Measurements from ENCODE around the gene STXBP2. TPM values are rescaled to one million over a fixed set of nuclear protein-coding genes. Genes with fewer than 3 reads are reported as not detected.
A peak's percentile ranks its signal among the peaks of the same experiment; 100 is the strongest.

STXBP2 gene
- total and polyA plus RNA-seq, 9 of the 15 experiments (the other 6 are each of a cell fraction or from before 2014, with no cell fraction given) = 2.5 to 163 (median 71.3) TPM

- no peak for TF ChIP-seq CUX1 (CRISPR knock-in tag; IDR thresholded peaks at IDR 0.05)
- no peak for TF ChIP-seq COPS2 (conservative IDR thresholded peaks at IDR 0.05)
- TF ChIP-seq L3MBTL2 (IDR thresholded peaks at IDR 0.05) = no peak
- TF ChIP-seq, protein P1, sequence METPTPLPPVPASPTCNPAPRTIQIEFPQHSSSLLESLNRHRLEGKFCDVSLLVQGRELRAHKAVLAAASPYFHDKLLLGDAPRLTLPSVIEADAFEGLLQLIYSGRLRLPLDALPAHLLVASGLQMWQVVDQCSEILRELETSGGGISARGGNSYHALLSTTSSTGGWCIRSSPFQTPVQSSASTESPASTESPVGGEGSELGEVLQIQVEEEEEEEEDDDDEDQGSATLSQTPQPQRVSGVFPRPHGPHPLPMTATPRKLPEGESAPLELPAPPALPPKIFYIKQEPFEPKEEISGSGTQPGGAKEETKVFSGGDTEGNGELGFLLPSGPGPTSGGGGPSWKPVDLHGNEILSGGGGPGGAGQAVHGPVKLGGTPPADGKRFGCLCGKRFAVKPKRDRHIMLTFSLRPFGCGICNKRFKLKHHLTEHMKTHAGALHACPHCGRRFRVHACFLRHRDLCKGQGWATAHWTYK (CRISPR knock-in tag; IDR thresholded peaks at IDR 0.05) = peak; percentile 42; the same call in 1 of the 2 replicates
- no peak for TF ChIP-seq XRCC3 (IDR thresholded peaks at IDR 0.05)
- TF ChIP-seq, protein P2, sequence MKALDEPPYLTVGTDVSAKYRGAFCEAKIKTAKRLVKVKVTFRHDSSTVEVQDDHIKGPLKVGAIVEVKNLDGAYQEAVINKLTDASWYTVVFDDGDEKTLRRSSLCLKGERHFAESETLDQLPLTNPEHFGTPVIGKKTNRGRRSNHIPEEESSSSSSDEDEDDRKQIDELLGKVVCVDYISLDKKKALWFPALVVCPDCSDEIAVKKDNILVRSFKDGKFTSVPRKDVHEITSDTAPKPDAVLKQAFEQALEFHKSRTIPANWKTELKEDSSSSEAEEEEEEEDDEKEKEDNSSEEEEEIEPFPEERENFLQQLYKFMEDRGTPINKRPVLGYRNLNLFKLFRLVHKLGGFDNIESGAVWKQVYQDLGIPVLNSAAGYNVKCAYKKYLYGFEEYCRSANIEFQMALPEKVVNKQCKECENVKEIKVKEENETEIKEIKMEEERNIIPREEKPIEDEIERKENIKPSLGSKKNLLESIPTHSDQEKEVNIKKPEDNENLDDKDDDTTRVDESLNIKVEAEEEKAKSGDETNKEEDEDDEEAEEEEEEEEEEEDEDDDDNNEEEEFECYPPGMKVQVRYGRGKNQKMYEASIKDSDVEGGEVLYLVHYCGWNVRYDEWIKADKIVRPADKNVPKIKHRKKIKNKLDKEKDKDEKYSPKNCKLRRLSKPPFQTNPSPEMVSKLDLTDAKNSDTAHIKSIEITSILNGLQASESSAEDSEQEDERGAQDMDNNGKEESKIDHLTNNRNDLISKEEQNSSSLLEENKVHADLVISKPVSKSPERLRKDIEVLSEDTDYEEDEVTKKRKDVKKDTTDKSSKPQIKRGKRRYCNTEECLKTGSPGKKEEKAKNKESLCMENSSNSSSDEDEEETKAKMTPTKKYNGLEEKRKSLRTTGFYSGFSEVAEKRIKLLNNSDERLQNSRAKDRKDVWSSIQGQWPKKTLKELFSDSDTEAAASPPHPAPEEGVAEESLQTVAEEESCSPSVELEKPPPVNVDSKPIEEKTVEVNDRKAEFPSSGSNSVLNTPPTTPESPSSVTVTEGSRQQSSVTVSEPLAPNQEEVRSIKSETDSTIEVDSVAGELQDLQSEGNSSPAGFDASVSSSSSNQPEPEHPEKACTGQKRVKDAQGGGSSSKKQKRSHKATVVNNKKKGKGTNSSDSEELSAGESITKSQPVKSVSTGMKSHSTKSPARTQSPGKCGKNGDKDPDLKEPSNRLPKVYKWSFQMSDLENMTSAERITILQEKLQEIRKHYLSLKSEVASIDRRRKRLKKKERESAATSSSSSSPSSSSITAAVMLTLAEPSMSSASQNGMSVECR (CRISPR knock-in tag; IDR thresholded peaks at IDR 0.05) = no peak
- TF ChIP-seq, protein P3, sequence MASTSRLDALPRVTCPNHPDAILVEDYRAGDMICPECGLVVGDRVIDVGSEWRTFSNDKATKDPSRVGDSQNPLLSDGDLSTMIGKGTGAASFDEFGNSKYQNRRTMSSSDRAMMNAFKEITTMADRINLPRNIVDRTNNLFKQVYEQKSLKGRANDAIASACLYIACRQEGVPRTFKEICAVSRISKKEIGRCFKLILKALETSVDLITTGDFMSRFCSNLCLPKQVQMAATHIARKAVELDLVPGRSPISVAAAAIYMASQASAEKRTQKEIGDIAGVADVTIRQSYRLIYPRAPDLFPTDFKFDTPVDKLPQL (IDR thresholded peaks at IDR 0.05; ENCODE audit: extremely low read depth, insufficient read length) = no peak
- no peak for TF ChIP-seq MAFG (tag; conservative IDR thresholded peaks at IDR 0.05)
- TF ChIP-seq DIDO1 (tag; IDR thresholded peaks at IDR 0.05; ENCODE audit: low read depth) = no peak
- no peak for TF ChIP-seq HLTF (IDR thresholded peaks at IDR 0.05)
- TF ChIP-seq PCBP1 (IDR thresholded peaks at IDR 0.05; ENCODE audit: low read depth, low read length, poor library complexity, severe bottlenecking) = peak; percentile 18
Observed at GRCh38 chr19:7637374-7638256, 705 bp downstream of the STXBP2 start (continued).
